ENCODE measurements around the gene ZNF646.

DNA sequence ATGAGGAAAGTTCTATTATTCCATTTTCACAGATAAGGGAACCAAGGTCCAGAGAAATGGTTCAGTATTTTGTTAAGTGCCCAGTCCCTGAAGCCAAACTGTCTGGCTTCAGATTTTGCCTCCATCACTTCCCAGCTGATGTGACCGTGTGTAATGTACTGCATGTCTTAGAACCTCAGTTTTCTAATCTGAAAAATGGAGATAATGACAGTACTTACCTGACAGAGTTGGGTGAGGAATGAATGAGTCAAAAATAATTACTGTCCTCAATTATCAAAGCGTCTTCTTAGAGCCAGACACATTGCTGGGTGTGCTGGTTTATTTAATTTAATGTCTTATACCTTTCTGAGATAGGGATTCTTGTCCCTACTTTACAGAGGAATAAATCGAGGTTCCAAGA, 6.9 kb upstream of the ZNF646 start:
- TF ChIP-seq, protein P1, sequence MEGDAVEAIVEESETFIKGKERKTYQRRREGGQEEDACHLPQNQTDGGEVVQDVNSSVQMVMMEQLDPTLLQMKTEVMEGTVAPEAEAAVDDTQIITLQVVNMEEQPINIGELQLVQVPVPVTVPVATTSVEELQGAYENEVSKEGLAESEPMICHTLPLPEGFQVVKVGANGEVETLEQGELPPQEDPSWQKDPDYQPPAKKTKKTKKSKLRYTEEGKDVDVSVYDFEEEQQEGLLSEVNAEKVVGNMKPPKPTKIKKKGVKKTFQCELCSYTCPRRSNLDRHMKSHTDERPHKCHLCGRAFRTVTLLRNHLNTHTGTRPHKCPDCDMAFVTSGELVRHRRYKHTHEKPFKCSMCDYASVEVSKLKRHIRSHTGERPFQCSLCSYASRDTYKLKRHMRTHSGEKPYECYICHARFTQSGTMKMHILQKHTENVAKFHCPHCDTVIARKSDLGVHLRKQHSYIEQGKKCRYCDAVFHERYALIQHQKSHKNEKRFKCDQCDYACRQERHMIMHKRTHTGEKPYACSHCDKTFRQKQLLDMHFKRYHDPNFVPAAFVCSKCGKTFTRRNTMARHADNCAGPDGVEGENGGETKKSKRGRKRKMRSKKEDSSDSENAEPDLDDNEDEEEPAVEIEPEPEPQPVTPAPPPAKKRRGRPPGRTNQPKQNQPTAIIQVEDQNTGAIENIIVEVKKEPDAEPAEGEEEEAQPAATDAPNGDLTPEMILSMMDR (IDR thresholded peaks at IDR 0.05) = no peak
- TF ChIP-seq POLR2A (IDR thresholded peaks at IDR 0.05) (no peak), POLR2AphosphoS5 (IDR thresholded peaks at IDR 0.05) (no peak), EP300 (IDR thresholded peaks at IDR 0.05; ENCODE audit: low read depth) (no peak)

All from transverse colon (tissue), 4 donors.